LNCAP (cell line): ENCODE data around the gene IL17B.

Source experiments
- CTCF ChIP-seq: fragments of 450-650 bp; IDR thresholded peaks from 2 replicates; pipeline ENCODE4 v1.5.1; 2017; ENCODE audit warnings: mild to moderate bottlenecking

IL17B gene

GRCh38 chr5:149353911-149354310 lies 25.2 kb downstream of the IL17B start:
- no peak for TF ChIP-seq CTCF

- no peak for TF ChIP-seq CTCF
Measured at GRCh38 chr5:149352169-149352568, 26.9 kb downstream of the IL17B start.

GRCh38 chr5:149349382-149349781 lies 29.7 kb downstream of the IL17B start:
- TF ChIP-seq CTCF, result no peak

GRCh38 chr5:149348518-149348917 lies 30.6 kb downstream of the IL17B start:
- no peak for TF ChIP-seq CTCF

- TF ChIP-seq CTCF, result no peak
Measured at GRCh38 chr5:149345892-149346222, 33.2 kb downstream of the IL17B start.

GRCh38 chr5:149345147-149345891 lies 33.8 kb downstream of the IL17B start, which contains the start of gene GRPEL2:
Gene GRPEL2 (plus strand): TSS chr5:149345499. CDS start chr5:149345540, 41 bp downstream.
- TF ChIP-seq CTCF, result no peak

GRCh38 chr5:149344151-149344550 lies 34.9 kb downstream of the IL17B start:
- TF ChIP-seq CTCF, result no peak

- TF ChIP-seq CTCF, result no peak
Measured at GRCh38 chr5:149341876-149342275, 37.2 kb downstream of the IL17B start.
